AG04449 (cell line): ENCODE data around the gene COA8.

ENCODE experiments used
- CTCF ChIA-PET: fragments of 350-600 bp; formaldehyde crosslinking; extraction: SDS; loops from one replicate; lab custom pipeline; 2021; ENCODE audit warnings: antibody characterized with exemption; lab: Yijun Ruan, JAX
- POLR2A ChIA-PET: fragments of 400-600, 350-600 bp; formaldehyde crosslinking; extraction: SDS; loops from one replicate; lab custom pipeline; 2020; ENCODE audit warnings: antibody characterized with exemption, inconsistent platforms; lab: Yijun Ruan, JAX
- DNase-seq: peaks from one replicate; pipeline ENCODE4 v3.0.0-alpha.2; 2010; ENCODE audit warnings: low read depth, low spot score
- H3K4me3 ChIP-seq: 2 replicates; pipeline ENCODE4 v1.5.1; 2011; ENCODE audit warnings: low read depth, mild to moderate bottlenecking, control low read depth, low read length
- TF ChIP-seq, protein P1 (sequence below): IDR thresholded peaks from one replicate; pipeline ENCODE4 v1.5.1; 2011; ENCODE audit warnings: mild to moderate bottlenecking, moderate library complexity, low read length, control low read depth, inconsistent platforms; ENCODE audit not compliant: insufficient read depth; ENCODE audit errors: missing control alignments

COA8 gene

DNA sequence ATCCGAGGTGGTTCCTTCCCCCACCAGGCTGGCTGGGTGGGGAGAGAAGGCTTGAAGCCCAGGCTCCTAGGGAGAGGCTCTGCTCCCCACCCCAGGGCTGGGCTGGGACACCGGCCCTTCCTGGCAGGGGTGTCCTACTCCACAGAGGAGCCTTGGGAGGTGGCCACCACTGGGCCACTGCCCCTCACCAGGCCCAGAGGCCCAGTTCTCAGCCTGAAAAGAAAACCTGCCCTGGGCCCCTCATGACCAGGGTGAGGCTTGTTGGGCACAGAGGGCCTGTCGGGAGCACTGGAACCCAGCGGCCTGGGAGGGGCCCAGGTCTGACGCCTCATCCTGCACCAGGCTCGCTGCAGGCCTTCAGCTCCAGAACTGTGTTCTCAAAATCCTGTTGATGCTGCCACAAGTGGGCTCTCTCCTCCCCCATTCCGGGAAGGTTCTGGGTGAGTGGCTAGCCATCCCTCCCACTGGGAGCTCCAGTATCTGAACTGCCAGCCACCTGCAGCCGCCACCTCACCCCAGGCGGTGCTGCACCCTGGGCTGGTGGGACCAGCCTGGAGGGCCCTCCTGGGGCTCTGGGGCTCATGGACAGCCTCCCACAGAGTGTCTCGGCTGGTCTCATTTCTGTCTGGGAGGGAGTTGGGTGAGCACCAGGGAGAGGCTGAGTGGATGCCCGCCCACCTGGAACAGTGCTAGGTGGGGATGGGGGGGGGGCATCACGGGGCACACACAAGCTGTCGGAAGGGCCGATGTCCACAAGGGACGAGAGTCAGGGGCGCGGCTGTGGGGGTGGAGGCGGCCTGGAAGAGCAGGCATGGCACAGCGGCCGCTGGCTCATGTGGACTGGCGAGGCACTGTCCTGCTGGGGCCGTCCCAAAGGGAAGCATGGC lies 12.1 kb upstream of the COA8 start:
- CTCF ChIA-PET = interaction anchor here (5.6 to 20.9 kb wide), 5 partner anchors 8 to 47 kb away, joined by 39 to 368 read pairs (median 89); partner anchors contain the start of genes BAG5, CKB, COA8 and TRMT61A
- POLR2A ChIA-PET = no interaction called here
- H3K4me3 ChIP-seq = no peak overlapping the region
- DNase-seq = no peak
- TF ChIP-seq, protein P1, sequence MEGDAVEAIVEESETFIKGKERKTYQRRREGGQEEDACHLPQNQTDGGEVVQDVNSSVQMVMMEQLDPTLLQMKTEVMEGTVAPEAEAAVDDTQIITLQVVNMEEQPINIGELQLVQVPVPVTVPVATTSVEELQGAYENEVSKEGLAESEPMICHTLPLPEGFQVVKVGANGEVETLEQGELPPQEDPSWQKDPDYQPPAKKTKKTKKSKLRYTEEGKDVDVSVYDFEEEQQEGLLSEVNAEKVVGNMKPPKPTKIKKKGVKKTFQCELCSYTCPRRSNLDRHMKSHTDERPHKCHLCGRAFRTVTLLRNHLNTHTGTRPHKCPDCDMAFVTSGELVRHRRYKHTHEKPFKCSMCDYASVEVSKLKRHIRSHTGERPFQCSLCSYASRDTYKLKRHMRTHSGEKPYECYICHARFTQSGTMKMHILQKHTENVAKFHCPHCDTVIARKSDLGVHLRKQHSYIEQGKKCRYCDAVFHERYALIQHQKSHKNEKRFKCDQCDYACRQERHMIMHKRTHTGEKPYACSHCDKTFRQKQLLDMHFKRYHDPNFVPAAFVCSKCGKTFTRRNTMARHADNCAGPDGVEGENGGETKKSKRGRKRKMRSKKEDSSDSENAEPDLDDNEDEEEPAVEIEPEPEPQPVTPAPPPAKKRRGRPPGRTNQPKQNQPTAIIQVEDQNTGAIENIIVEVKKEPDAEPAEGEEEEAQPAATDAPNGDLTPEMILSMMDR = no peak

DNA sequence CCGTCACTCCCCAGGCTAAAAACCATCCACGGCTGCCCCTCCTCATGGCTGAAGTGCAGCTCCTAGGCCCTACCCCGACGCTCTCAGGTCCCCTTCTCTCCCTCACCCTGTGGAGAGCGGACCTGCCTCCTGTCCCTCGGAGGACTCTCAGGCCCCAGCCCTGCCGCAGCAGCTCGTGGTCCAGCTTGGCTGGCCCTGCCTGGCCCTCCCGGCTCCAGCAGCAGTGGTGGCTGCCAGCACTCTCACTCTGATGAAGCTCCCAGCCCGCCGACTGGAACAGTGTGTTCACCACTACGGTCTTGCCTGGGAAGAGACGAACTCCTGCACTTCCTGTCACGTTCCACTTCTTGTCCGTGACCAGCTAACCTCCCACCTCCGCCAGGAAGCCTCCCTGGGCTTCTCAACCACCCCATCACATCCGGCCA lies 11.4 kb upstream of the COA8 start:
- no peak overlapping the region for H3K4me3 ChIP-seq
- TF ChIP-seq, protein P1 = no peak
- CTCF ChIA-PET = interaction anchor here (5.6 to 20.9 kb wide), 5 partner anchors 9 to 48 kb away, joined by 39 to 368 read pairs (median 89); partner anchors contain the start of genes BAG5, CKB, COA8 and TRMT61A
- DNase-seq = no peak
- POLR2A ChIA-PET = interaction anchor here (2.3 kb wide), 1 partner anchor 10 kb away, joined by 10 read pairs; the partner anchor contains the start of gene BAG5

GRCh38 chr14:103552011-103552845 lies 10.5 kb upstream of the COA8 start:
- CTCF ChIA-PET = interaction anchor here (1.4 to 20.9 kb wide), 6 partner anchors 10 to 158 kb away, joined by 3 to 368 read pairs (median 22); partner anchors contain the start of gene CKB
- no peak overlapping the region for H3K4me3 ChIP-seq
- POLR2A ChIA-PET = interaction anchor here (0.9 to 2.3 kb wide), 2 partner anchors 9 to 31 kb away, joined by 3 to 10 read pairs; partner anchors contain the start of gene BAG5
- no peak for DNase-seq
- TF ChIP-seq, protein P1 = no peak

DNA sequence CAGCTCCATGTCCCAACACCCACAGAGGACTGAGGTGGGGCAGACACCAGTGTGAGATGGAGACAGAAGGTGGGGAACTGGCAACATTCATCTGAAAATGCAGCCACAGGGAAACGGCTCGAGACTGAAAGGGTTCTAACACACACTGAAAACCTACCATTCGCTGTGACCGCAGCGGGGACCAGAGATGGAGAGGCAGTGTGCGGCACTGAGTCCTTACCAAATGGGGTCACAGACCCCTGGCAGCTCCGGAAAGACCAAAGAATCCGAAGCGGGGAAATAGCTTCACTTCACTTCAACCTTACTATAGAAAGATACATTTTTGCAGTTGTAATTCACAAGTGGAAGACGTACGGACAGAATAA lies 9.9 kb upstream of the COA8 start:
- ChIA-PET CTCF (interaction anchor here (1.4 to 20.9 kb wide), 7 partner anchors 10 to 159 kb away, joined by 3 to 368 read pairs (median 6); partner anchors contain the start of gene CKB), POLR2A (interaction anchor here (0.9 to 2.3 kb wide), 2 partner anchors 9 to 31 kb away, joined by 3 to 10 read pairs; partner anchors contain the start of gene BAG5)
- TF ChIP-seq, protein P1 = no peak
- DNase-seq = no peak
- H3K4me3 ChIP-seq = no peak overlapping the region

GRCh38 chr14:103555559-103556337 lies 7.0 kb upstream of the COA8 start:
- ChIA-PET POLR2A (no interaction called here), CTCF (interaction anchor here (20.9 kb wide), 1 partner anchor 36 kb away, joined by 368 read pairs; the partner anchor contains the start of gene CKB)
- no peak for DNase-seq
- TF ChIP-seq, protein P1 = no peak
- H3K4me3 ChIP-seq = no peak overlapping the region
